ENCODE results near the gene ACSBG1.

DNA sequence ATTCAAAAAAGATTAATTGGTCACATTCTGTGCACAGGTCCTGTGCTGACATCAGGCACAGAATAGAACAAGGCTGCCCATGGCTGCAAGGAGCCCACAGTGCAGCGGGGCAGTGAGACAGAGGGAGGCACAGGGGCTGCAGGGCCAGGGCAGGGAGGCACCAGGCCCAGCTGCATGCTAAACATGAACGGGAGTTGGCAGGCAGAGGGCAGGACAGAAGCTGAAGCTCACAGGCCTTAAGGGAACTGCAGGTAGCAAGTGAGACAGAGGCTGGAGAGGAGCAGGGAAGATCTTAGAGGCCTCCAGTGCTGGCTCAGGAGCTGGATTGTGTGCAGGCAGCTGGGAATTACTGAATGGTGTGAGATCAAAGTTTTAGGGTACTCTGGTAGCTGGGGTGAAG is 59.0 kb downstream of the ACSBG1 start:
- TF ChIP-seq CTCF (IDR thresholded peaks at IDR 0.05) (no peak), POLR2AphosphoS5 (IDR thresholded peaks at IDR 0.05; ENCODE audit: insufficient read depth in 1 of 2, low read depth in 1 of 2) (no peak)

All from vagina (tissue), 2 donors.